Activated CD4-positive, alpha-beta T cell treated with anti-CD3 and anti-CD28 coated beads for 48 hours (primary cell): ENCODE measurements around the gene GRIK5.
A peak's percentile ranks its signal among the peaks of the same experiment; 100 is the strongest.

ENCODE experiments used
- DNase-seq: peaks from one replicate; pipeline ENCODE4 v3.0.0-alpha.2; 2020

The GRIK5 gene

GRCh38 chr19:41981724-41982123 lies 88.3 kb downstream of the GRIK5 start:
- no peak for DNase-seq

DNA sequence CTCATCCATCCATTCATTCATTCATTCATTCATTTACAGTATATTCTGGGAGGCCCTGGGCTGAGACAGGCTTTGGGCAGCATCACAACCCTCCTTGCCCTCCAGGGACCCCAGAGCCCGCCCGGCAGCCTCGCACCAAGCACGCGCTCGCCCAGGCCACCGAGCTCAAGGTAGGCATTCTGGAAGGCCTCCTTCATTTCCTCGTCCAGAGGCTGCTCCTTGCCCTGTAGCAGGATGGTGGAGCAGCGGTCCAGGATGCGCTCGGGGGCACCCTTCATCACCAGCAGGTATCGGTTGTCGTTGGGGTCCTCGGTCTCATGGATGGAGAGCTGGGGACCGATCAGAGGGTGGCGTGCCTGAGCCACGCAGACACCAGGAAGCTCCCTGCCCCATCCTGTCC lies 91.5 kb downstream of the GRIK5 start:
- DNase-seq = no peak

DNA sequence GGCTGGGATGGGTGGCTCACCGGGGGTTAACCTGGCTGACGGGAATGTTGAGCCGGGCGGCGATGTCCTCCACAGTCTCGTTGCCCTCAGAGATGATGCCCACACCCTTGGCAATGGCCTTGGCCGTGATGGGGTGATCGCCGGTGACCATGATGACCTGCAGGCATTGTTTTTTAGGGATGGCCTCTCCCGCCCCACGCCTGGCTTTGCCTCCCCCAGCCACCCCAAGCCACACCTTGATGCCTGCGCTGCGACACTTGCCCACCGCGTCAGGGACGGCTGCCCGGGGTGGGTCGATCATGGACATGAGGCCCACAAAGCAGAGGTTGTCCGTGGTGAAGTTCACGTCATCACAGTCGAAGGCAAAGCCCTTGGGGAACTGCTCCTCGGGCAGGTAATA lies 92.1 kb downstream of the GRIK5 start:
- no peak for DNase-seq

DNA sequence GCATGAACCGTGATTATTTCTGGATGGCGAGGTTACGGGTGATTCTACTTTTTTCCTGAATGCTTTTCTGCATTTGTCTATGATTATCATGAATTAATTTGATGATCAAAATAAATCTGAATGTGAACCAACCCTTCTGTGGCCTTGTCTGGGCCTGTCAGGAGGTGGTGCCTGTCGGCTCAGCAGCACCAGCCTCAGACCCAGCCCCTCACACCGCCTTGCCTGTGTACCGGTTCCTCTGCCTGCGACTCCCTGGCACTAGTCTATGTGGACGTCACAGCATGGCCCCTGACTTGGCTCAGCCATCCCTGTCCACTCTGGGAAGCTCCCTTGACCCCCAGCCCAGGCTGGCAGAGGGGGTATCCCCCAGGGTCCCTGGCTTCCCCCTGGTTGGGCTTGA lies 95.4 kb downstream of the GRIK5 start:
- DNase-seq = no peak

- no peak for DNase-seq
These were observed 98.6 kb downstream of the GRIK5 start for GRCh38 chr19:41971363-41971762.

GRCh38 chr19:41969772-41970458 lies 100.1 kb downstream of the GRIK5 start:
- DNase-seq = no peak

DNA sequence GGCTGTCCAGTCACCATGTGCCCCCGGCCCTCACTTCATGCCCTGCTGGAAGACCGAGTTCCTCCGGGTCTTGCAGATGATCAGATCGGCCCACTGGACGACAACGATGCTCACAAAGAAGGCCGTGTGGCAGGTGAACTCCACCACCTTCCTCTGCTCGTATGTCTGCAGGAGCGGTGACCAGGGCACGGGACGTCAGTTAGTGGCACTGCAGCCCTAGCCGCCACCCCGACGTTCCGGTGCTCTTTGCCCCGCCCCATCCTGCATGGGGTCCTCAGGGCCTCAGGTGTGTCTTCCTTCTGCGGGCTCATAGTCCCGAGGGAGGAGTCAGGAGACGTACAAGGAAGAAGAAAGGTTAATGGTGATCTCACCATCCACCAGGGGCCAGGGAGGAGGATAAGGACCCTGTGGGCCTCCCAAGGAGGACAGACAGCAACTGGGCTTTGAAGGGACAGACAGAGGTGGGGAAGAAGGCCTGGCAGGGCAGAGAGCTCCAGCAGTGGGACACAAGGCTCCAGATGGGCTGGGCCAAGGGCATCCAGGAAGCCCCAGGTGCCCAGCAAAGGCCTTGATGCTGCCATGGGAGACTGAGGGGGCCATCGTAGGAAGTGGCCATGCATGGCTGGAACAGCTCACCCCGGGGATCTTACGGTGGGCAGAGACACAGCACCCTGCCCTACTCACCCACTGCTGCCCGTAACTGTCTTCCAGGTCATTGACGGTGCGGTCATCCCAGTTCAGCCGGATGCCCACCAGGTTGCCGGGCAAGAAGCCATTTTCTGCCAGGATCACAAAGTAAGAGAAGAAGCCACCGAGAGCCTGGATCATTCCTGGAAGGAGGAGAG lies 101.0 kb downstream of the GRIK5 start:
- no peak for DNase-seq

- no peak for DNase-seq
These were observed 102.8 kb downstream of the GRIK5 start for GRCh38 chr19:41967054-41967783.

DNA sequence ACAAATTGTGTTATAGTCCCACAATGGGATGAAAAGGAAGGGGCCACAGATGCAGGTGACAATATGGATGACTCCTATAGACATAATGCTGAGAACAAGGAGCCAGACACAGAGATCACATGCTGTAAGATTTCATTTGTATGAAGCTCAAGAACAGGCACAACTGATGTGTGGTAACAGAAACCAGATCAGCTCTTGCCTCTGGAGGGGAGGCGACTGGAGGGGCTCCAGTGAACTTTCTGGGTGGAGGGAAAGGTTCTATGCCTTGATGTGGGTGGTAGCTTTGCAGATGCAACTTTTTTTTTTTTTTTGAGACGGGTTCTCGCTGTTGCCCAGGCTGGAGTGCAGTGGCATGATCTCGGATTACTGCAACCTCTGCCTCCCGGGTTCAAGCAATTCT lies 104.9 kb downstream of the GRIK5 start:
- no peak for DNase-seq

DNA sequence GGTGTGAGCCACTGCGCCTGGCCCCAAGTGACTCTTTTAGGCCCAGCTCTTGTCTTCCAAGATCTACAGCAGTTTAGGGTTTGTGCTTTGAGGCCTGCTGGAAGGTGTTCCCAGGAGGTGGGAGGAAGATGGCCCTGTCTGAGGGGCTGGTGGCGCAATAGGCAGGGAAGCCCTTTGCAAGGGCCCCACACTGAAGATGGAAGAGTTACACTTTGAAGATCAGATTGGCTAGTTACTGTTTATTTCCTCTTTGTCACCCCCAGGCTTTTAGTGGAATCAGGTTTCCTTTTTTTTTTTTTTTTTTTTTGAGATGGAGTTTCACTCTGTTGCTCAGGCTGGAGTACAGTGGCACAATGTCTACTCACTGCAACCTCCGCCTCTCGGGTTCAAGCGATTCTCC lies 109.0 kb downstream of the GRIK5 start:
- no peak for DNase-seq

DNA sequence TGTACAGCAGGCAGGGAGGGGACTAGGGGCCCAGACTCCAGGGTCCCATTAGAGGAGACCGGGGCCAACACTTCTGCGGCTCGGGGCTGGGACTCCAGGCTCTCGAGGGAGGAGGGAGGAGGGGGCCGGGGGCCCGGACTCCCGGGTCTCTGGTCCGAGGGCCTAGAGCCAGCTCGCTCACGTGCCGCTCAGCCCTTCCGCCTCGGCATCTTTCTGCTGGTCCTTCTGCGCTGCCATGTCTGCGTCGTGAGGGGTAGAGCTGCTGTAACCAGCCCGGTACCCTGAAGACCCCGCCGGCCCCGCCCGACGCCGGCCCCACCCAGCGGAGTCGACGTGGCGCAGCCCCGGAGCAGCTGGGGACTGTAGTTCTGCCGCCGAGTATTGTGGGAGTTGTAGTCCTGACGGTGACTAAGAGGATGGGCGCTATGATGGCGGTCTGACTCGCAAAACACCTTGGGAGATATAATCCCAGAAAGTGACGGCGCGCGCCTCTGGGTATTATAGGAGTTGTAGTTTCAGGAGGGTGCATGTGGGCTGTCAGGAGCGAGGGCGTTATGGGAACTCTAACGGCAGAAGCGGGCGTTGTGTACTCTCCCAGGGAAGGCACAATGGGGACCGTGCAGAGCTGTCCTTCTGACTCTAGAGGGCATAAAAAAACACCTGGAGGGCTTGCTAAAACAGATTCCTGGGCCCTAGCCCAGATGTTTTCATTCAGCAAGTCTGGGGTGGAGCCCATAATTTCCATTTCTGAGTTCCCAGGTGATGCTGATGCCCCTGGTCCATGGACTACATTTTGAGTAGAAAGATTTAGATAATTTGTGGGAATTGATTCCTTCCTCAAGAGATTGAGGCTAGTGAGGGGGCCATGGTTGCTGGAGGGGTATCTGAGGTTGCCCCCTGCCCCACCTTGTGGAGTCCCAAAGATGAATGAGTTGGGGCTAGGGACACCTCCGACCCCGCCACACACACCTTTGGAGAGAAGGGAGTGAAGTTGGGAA lies 110.7 kb downstream of the GRIK5 start, which contains the start of gene RABAC1:
Gene RABAC1, minus strand, starts transcription at position 266 of the 998 bp plus-strand sequence. Its CDS starts 29 bp downstream, at position 237.
- DNase-seq = peak; percentile 91

DNA sequence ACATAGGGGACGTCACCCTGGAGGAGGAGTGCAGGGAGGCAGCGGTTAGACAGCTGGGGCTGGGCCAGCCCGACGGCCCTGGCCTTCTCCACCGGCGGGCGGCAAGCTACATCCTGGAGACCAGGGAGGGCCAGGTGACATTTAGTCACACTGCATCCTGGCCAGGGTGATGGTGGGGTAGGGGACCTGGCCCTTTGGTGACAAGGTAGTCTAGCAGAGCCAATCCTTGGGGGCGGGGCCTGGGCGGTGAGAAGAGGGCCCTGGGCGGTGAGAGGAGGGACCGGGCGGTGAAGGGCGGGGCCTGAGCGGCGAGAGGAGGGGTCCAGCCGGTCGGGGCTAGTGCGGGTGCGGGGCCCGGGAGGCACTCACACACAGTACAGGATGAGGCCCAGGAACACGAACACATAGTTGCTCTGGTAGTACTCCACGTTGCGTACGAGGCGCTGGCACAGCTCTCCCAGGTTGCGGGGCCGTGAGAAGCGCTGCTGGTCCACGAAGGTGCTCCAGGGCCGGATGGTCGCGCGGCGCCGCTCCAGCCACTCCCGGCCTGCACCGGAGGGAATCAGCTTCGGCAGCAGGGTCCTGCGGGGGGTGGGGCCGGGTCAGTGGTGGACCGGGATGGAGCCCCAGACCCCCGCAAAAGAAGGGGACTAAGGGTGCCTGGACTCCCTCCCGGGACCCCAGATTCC lies 111.5 kb downstream of the GRIK5 start:
- peak; percentile 90 for DNase-seq

DNA sequence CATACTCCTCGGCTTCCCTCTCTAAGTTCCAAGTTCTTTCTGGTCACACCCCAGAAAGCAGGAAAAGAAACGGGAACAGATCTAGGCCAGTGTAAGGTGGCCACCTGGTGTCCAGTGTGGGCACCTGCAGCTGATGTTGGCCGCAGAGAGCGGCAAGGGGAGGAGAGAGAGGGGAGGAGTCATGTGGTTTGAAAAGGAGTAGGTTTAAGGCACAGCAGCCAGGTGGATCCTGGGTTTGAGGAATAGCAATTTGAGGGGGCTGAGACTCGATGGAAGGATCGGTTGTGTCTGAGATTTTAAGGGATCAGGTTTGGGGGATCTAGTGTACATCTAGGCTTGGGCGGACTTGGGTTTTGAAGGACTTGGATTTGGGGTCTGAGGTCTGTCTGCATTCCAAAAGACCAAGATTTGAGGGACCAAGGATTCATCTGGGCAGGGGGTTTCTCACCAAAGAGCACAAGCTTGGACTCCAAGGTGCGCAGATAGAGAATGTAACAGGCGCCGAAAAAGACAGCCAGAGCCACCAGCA lies 112.1 kb downstream of the GRIK5 start:
- DNase-seq = peak; percentile 63

GRCh38 chr19:41957161-41957837 lies 112.7 kb downstream of the GRIK5 start:
- DNase-seq = no peak

DNA sequence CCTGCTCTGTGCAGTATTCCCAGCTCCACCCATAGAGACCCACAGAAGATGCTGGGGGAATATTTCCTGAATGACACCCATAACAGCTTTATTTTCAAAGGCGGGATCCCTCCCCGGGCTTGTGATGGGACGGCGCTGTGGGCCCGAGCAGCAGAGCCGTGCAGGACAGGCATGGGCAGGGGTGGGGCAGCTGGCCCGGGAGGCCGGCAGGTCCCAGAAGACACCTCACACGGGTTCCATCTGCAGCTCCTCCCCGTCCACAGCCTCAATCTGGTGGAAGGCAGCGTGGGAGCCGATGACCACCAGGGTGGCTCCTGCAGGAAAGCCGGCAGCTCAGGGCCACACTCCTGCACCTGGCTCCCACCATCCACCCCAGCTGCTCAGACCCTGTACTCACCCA lies 113.4 kb downstream of the GRIK5 start:
- no peak for DNase-seq

- no peak for DNase-seq
These were observed 114.5 kb downstream of the GRIK5 start for GRCh38 chr19:41955521-41955920.

GRCh38 chr19:41951686-41952172 lies 118.3 kb downstream of the GRIK5 start:
- DNase-seq = peak; percentile 92
